ENCODE data around the gene CSTA. TPM values are rescaled to one million over a fixed set of nuclear protein-coding genes. Genes with fewer than 3 reads are reported as not detected.
"Not testable (repeated sequence)": the region's sequence is repeated elsewhere in the genome, so short reads cannot be mapped to it uniquely, and the experiment has no call there.

Gene CSTA
- total RNA-seq, 2 experiments from 2014 or later = not detected

DNA sequence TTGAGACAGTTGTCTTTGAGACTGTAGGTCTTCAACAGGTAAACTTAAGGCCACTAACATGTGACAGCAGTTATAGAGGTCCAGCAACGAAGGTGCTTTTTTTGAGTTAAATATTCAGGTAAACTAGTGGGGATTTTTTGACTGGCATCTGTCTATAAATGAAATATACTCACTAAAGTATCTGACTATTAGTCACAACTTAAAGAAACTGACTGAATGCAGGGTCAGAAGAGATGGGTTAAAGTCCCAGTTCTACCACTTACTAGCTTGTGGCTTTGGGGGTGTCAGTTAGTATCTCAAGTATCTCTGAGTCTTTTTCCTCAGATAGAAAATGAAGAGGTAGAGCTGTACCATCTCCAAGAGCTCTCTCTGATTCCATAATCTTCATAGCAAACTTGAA is 40.0 kb downstream of the CSTA start:
- ATAC-seq = peak; percentile 57
- intact Hi-C loops (cut with micrococcal nuclease) = no loop called here
- TF ChIP-seq, protein P1, sequence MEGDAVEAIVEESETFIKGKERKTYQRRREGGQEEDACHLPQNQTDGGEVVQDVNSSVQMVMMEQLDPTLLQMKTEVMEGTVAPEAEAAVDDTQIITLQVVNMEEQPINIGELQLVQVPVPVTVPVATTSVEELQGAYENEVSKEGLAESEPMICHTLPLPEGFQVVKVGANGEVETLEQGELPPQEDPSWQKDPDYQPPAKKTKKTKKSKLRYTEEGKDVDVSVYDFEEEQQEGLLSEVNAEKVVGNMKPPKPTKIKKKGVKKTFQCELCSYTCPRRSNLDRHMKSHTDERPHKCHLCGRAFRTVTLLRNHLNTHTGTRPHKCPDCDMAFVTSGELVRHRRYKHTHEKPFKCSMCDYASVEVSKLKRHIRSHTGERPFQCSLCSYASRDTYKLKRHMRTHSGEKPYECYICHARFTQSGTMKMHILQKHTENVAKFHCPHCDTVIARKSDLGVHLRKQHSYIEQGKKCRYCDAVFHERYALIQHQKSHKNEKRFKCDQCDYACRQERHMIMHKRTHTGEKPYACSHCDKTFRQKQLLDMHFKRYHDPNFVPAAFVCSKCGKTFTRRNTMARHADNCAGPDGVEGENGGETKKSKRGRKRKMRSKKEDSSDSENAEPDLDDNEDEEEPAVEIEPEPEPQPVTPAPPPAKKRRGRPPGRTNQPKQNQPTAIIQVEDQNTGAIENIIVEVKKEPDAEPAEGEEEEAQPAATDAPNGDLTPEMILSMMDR (IDR thresholded peaks at IDR 0.05) = no peak
- POLR2A ChIA-PET = no interaction called here
- CTCF ChIA-PET = interaction anchor here (0.9 to 1.3 kb wide), 2 partner anchors 9 to 819 kb away, joined by 3 read pairs; no protein-coding TSS in a partner anchor
- no peaks in the 10 kb centered on the region for H3K9me3 Mint-ChIP-seq
- peaks cover 51% of the 10 kb centered on the region for H3K36me3 Mint-ChIP-seq (ENCODE audit: low read depth)
- peaks cover 20% of the 10 kb centered on the region for H3K4me1 Mint-ChIP-seq (ENCODE audit: low read depth)
- H3K27ac Mint-ChIP-seq = peak overlapping the region; percentile 78
- no peak for DNase-seq
- no peaks in the 10 kb centered on the region for H3K27me3 Mint-ChIP-seq
- no peak overlapping the region for H3K4me3 Mint-ChIP-seq

DNA sequence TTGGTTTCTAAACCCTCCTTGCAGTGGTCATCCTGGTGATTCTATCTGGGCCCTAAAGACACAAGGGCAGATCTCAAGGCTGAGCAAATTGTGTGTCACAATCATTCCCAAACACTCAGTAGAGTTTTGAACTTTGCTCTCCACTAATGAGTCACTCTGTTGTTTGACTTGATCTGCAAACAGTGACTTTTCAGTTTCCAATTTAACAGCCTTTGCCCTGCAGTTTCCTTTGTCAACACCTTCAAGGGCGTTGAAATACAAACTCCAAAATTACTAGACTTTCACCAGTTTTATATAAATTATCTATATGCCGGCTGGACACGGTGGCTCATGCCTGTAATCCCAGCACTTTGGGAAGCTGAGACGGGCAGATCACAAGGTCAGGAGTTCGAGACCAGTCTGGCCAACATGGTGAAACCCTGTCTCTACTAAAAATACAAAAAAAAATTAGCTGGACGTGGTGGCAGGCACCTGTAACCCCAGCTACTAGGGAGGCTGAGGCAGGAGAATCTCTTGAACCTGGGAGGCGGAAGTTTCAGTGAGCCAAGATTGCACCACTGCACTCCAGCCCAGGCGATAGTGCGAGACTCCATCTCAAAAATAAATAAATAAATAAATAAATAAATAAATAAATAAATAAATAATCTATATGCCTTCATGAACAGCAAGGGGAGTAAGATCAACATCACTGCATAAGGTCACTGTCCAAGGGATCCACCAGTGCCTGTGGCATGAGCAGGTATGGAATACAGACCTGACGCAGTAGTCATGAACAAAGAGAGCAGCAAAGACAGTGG is 40.7 kb downstream of the CSTA start:
- peaks cover 54% of the 10 kb centered on the region for H3K36me3 Mint-ChIP-seq (ENCODE audit: low read depth)
- peak overlapping the region; percentile 78 for H3K27ac Mint-ChIP-seq
- intact Hi-C loops (cut with micrococcal nuclease); DNase-seq; H3K4me3 Mint-ChIP-seq; H3K9me3 Mint-ChIP-seq; POLR2A ChIA-PET; H3K27me3 Mint-ChIP-seq: not testable (repeated sequence)
- peaks cover 20% of the 10 kb centered on the region for H3K4me1 Mint-ChIP-seq (ENCODE audit: low read depth)
- CTCF ChIA-PET = interaction anchor here (0.9 to 1.4 kb wide), 3 partner anchors 9 to 820 kb away, joined by 3 to 4 read pairs (median 3); no protein-coding TSS in a partner anchor
- peak; percentile 80 for ATAC-seq

DNA sequence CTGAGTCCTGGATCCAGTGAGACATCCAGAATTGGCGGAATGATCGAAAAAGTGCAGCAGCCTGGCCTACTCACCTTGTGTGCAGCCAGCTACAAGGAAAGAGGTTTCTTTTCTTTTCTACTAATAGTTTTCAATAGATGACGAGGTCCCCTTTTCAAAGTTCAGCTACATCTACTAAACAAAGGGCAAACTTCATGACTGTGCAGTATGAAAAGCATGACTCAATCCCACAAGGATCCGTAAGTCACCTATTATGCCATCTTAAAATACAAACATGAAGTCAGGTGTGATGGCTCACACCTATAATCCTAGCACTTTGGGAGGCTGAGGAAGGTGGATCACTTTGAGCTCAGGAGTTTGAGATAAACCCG is 41.3 kb downstream of the CSTA start:
- POLR2A ChIA-PET = interaction anchor here (0.8 kb wide), 1 partner anchor 9 kb away, joined by 3 read pairs; no protein-coding TSS in a partner anchor
- CTCF ChIA-PET = interaction anchor here (1.4 kb wide), 1 partner anchor 67 kb away, joined by 4 read pairs; no protein-coding TSS in a partner anchor
- no peaks in the 10 kb centered on the region for H3K9me3 Mint-ChIP-seq
- intact Hi-C loops (cut with micrococcal nuclease) = no loop called here
- TF ChIP-seq, protein P1 (IDR thresholded peaks at IDR 0.05) = no peak
- H3K27ac Mint-ChIP-seq = peak overlapping the region; percentile 72
- H3K4me3 Mint-ChIP-seq = no peak overlapping the region
- H3K4me1 Mint-ChIP-seq (ENCODE audit: low read depth) = peaks cover 20% of the 10 kb centered on the region
- H3K27me3 Mint-ChIP-seq = no peaks in the 10 kb centered on the region
- ATAC-seq (peak; percentile 15), DNase-seq (no peak)
- peaks cover 58% of the 10 kb centered on the region for H3K36me3 Mint-ChIP-seq (ENCODE audit: low read depth)

DNA sequence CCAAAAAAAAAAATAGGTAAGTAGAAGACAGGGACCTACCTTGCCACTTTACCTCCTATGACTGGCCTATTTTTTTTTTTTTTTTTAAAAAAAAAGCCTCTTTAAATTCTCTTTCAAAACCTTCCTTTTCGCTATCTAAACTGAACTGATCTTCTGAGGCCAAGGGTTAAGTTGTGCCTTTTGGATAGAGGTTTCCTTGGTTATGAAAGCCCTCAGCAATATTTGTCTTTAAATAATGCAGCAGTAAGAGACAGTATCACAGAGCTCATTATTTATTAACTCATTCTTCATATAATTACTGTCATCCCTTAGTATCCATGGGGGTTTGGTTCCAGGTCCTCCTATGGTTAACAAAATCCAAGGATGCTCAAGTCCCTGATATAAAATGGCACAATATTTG is 49.0 kb downstream of the CSTA start:
- H3K9me3 Mint-ChIP-seq = no peaks in the 10 kb centered on the region
- CTCF ChIA-PET = interaction anchor here (1.2 kb wide), 1 partner anchor 245 kb away, joined by 4 read pairs; no protein-coding TSS in a partner anchor
- H3K36me3 Mint-ChIP-seq (ENCODE audit: low read depth) = peaks cover 54% of the 10 kb centered on the region
- no peak overlapping the region for H3K27ac Mint-ChIP-seq
- peaks cover 20% of the 10 kb centered on the region for H3K4me1 Mint-ChIP-seq (ENCODE audit: low read depth)
- TF ChIP-seq, protein P1 (IDR thresholded peaks at IDR 0.05) = no peak
- H3K27me3 Mint-ChIP-seq = no peaks in the 10 kb centered on the region
- POLR2A ChIA-PET = no interaction called here
- intact Hi-C loops (cut with micrococcal nuclease) = no loop called here
- DNase-seq (no peak), ATAC-seq (no peak)
- H3K4me3 Mint-ChIP-seq = no peak overlapping the region

DNA sequence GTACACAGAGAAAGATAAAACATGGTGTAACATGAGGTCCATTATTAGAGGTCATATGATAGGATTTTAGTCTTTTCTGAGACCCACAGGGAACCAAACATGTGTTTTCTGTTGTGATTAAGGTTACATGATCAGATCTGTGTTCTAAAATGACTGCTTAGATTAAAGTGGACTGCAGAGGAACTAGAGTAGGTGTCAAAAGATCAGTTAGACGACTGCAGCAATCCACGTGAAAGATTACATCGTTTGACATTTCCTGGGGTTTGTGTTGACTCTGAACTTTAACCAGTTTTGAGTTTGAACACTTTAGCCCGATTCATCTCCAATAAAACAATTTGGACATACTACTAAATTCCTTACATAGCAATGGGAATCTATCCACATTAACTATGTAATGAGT is 52.9 kb downstream of the CSTA start:
- no peaks in the 10 kb centered on the region for H3K27me3 Mint-ChIP-seq
- no peaks in the 10 kb centered on the region for H3K9me3 Mint-ChIP-seq
- ChIA-PET POLR2A (no interaction called here), CTCF (no interaction called here)
- TF ChIP-seq, protein P1 (IDR thresholded peaks at IDR 0.05) = no peak
- peak; percentile 64 for ATAC-seq
- intact Hi-C loops (cut with micrococcal nuclease) = no loop called here
- H3K4me1 Mint-ChIP-seq (ENCODE audit: low read depth) = peaks cover 45% of the 10 kb centered on the region
- no peak overlapping the region for H3K4me3 Mint-ChIP-seq
- peak overlapping the region; percentile 76 for H3K27ac Mint-ChIP-seq
- H3K36me3 Mint-ChIP-seq (ENCODE audit: low read depth) = peaks cover 53% of the 10 kb centered on the region
- peak; percentile 34 for DNase-seq
